ENCODE data around the gene CHST15.
"Not testable (repeated sequence)": the region's sequence is repeated elsewhere in the genome, so short reads cannot be mapped to it uniquely, and the experiment has no call there.

The CHST15 gene

DNA sequence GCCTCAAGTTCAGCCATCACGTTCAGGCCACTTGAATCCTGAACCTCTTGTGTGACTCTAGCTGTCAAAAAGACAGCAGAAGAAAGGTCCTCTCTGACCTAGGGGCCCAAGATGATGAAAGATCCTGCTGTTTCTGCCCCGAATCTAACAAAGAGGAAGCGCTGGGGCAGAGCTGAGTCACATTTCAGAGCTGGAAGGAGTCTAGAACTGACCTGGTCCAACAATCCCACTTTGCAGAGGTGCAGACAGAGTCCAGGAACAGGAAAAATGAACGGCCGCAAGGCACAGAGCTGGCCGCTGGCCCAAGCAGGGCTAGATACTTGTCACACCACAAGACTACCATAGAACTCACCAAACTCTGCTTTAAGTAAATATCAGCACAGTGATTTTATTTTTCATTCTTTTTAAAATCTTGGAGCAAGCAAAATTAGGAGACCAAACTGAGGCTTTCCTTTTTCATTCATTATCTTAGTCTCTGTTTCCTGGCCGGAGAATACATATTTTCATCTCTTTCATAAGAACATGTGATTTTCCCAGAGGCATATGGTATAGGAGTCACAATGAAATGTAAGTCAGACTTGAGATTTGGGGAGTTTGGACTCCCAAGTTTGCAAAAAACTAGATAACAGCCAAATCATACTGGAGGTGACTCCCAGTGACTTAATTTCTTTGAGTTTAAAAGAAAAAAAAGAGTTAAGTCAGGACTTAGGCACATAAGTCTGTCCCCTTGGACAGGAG, 52.8 kb downstream of the CHST15 start:
- DNase-seq, result no peak

DNA sequence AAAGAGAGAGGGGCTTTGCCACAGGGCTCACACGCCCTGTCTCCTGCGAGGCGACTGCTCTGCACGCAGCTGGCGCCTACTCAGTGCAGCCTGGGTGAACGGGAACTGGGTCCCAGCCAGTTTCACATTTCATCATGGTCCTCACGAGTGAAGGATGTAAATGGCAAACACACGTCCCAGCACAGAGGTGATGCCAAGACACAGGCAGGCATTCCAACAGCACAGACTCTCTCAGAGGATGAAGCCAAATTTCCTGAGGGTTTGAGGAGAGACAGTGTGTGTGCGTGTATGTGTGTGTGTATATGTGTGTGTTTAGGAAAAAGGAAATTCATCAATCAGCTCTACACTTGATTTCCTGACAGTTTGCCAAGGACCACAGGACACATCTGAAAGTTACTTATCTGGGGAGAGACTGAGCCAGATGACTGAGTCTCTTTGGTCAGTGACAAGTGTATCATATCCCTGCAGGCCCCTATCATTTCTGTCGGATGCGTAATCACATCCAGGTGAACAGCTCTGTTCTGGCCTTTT, 53.9 kb downstream of the CHST15 start:
- no peak for DNase-seq

DNA sequence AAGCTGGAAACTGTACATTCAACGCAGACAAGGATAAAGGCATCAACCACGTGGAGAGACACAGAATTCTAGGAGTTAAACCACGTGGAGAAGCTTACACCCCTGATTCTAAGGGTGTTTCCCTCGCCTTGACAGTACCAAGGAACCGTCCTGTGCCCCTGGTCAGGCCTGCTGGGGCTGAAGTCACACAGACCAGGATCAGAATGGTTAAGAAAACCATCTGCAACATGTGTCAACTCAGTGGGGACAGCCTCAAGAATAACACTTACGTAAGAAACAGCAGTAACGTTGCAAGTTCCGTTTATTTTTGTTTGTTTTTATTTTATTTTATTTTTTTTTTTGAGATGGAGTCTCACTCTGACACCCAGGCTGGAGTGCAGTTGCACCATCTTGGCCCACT, 55.6 kb downstream of the CHST15 start:
- DNase-seq, result no peak

DNA sequence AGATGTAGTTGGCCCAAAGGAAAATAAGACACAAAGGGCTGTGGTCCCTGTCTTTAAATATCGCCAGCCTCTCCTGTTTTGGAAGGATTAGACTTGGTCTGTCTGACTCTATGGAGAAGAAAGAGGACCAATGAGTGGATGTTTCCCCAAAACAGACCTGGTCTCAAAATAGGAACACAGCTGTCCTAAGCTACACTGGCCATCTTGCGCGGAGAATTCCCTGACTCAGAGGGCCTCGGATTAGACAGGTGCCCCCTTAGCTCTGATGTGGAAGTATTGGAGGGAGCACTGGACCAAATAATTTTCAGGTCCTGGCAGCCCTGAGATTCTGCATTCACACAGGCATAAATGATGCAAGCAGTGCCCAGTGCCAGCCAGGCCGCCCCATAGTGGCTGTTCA, 56.1 kb downstream of the CHST15 start:
- DNase-seq, result no peak

DNA sequence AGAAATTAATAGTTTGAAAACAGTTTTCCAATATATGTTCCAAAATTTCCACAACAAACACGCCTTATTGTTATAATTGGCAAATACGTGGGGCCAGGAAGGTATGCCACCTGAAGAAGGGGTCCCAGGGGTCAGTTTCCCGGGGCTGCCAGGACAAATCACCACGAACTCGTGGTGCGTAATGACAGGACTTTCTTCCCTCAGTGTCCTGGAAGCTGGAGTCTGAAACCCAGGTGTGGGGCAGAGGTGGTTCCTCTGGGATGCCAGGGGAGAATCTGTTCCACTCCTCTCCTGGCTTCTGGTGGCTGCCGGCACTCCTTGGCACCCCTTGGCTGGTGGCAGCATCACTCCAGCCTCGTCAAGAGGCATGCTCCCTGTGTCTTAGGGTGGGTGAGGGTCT, 56.7 kb downstream of the CHST15 start:
- DNase-seq, result no peak

DNA sequence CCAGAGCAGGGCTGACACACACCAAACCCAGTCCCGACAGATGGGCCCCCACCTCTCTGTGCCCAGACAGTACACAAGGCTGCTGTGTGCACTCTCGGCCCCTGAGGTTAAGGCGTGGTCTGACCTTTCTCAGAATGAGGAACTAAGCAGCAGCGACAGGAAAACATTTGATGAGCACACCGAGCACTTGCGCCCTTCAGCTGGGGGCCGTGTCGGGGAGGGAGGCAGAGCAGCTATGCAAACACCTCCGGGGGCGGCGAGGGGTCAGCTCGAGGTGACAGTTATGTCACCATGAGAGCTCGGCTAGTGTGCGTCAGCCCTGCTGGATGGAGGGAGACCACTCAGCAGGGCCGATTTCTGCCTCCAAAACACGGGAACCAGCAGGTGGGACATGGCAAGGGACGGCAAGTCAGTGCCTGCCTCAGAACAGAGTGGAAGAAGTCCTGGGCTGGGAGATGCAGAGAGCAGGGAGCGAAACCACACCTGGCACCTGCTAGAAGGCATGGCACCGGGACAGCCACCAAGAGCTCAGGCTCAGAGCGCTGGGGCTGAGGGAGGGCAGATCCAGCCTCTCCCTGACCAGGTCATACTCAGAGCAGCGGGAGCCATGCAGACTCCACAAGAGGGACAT, 57.4 kb downstream of the CHST15 start:
- no peak for DNase-seq

GRCh38 chr10:124035306-124035927, 58.0 kb downstream of the CHST15 start:
- no peak for DNase-seq

- not testable (repeated sequence) for DNase-seq
These were observed 58.7 kb downstream of the CHST15 start for GRCh38 chr10:124034576-124035305.

GRCh38 chr10:124033887-124034218, 59.5 kb downstream of the CHST15 start:
- no peak for DNase-seq

GRCh38 chr10:124032971-124033886, 60.2 kb downstream of the CHST15 start:
- DNase-seq, result no peak

GRCh38 chr10:124032087-124032935, 61.1 kb downstream of the CHST15 start:
- DNase-seq, result no peak

DNA sequence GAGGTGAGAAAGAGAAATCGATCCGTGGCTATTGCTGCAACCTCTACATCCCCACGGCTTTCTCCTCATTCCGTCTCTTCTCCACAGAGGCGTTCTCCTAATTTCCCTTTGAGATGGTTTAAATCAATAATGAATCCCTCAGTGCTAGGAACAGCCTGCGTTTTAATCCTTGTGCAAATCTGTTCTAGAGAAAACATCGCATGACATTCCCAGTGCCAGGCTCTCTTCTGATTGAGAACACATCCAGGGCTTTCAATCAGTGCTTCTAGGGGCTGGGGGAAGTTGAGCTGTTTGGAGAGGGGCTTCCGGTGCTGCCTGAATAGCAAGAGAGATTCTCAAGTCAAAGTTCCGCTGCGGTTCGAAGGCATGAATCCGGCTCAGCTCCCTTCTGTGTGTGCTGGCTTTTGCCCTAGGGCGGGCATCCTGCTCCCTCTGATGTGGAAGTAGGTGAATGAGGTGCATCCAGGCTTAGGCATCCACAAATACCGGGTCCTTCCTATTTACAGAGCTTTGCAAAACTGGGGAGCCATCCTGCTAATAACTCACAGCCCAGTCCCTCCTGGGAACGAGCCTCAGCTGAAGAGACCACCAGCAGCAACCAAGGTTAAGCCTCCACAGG, 62.8 kb downstream of the CHST15 start:
- no peak for DNase-seq

- DNase-seq, result no peak
These were observed 63.3 kb downstream of the CHST15 start for GRCh38 chr10:124030061-124030460.

DNA sequence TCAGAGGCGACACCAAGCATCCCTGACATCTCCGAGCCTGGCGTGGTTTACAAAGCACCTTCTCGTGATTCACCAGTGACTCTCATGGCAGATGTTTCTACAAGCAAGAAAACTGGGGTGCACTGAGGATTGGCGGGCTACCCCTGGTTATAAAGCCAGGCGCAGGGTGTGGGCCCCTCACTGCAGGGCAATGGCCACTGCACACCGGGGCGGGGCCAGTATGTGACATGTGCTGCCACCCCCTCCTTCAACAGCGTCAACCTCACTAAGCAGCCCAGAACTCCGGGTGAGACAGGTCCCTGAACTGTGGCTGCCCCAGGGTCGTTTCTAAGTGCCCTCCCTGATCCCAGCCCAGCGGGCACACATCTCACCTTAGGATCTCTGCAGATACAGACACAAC, 63.8 kb downstream of the CHST15 start:
- no peak for DNase-seq

DNA sequence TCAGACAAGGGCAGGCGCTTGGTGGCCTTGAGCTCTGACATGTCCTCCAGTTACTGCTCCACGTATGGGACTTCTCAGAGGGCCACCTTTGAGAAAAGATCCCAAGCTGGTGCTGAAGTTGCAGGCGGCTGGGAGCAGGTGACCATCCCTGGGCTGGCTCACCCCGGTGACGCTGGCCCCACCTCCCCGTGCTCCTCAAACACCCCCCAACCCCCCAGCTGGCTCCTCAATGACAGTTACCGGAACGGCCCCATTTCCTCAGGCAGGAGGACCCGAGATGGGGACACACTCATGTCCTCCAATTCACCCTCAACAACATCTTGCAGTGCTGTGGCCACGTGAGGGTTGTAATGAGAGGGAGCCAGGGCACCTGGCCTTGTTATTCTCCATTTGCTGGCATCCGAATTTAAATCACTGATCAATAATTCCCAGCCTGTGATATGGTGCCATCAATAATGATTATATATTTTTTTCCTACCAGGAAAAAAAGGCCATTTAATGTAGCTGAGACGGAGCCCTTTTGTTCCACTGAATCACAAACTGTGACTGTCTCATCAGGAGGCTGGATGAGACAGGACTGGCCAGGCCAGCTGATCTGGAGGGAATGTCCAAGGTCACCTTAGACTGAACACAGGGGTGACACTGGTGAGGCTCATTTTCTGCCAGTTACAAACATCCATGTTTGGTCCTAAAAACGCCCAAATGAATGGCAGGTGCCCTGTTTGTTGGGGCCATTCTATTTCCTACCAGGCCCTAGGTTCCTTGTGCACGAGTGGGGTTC, 64.5 kb downstream of the CHST15 start:
- no peak for DNase-seq

- DNase-seq, result no peak
These were observed 65.7 kb downstream of the CHST15 start for GRCh38 chr10:124027651-124028050.

- no peak for DNase-seq
These were observed 66.3 kb downstream of the CHST15 start for GRCh38 chr10:124027031-124027611.

DNA sequence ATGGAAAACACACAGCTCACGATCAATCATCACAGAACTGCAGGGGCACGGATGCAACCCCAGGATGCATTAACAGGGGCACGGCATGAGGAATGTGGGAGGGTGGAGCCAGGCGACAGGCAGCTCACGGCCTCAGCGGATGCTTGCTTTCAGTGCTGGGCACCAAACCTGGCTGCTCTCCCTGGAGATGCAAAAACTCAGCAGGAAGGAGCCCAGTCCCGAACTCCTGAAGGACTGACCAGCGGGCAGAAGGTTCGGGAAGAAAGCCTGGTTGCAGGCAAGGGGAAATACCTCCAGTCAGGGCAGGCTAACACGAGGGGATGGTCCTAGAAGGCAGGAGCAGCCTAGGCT, 66.8 kb downstream of the CHST15 start:
- DNase-seq, result no peak

GRCh38 chr10:124025660-124026588, 67.5 kb downstream of the CHST15 start:
- no peak for DNase-seq
